Esophagus squamous epithelium (tissue), 5 donors: ENCODE measurements around the gene ACTL7A. TPM values are rescaled to one million over a fixed set of nuclear protein-coding genes. Genes with fewer than 3 reads are reported as not detected.
"Not testable (repeated sequence)": the region's sequence is repeated elsewhere in the genome, so short reads cannot be mapped to it uniquely, and the experiment has no call there.

ENCODE experiments used
- DNase-seq: peaks from one replicate; lab custom pipeline; 2025; lab: John Stamatoyannopoulos, UW
- H3K27ac ChIP-seq, 4 donors: fragments of 200-600 bp; sonication (generic); one replicate each; pipeline ENCODE4 v1.5.1; 2016 to 2019; ENCODE audit warnings: mild to moderate bottlenecking in 1 of 4
- H3K27me3 ChIP-seq, 4 donors: fragments of 200-600 bp; sonication (generic); 1 replicate in 3 of 4; 2 replicates in 1 of 4; pipeline versions ENCODE4 v1.5.1 to v1.6.0; 2017 to 2021; ENCODE audit warnings: antibody characterized with exemption in 1 of 4
- H3K36me3 ChIP-seq, 3 donors: fragments of 200-600 bp; sonication (generic); one replicate each; pipeline ENCODE4 v1.5.1; 2016 to 2019
- H3K4me1 ChIP-seq, 3 donors: fragments of 200-600 bp; sonication (generic); one replicate each; pipeline ENCODE4 v1.5.1; 2017 to 2019
- H3K4me3 ChIP-seq, 4 donors: fragments of 200-600 bp; sonication (generic); 1 replicate in 3 of 4; 2 replicates in 1 of 4; pipeline ENCODE4 v1.5.1; 2016 to 2019; ENCODE audit warnings: mild to moderate bottlenecking in 2 of 4, moderate library complexity in 1 of 4
- H3K9me3 ChIP-seq, 3 donors: fragments of 200-600 bp; sonication (generic); one replicate each; pipeline ENCODE4 v1.5.1; 2016 to 2019
- POLR2A ChIP-seq, 4 donors: fragments of 450-650 bp; IDR thresholded peaks; one replicate each; pipeline ENCODE4 v1.6.1; 2017; ENCODE audit warnings: antibody characterized with exemption in 4 of 4, mild to moderate bottlenecking in 4 of 4, moderate library complexity in 3 of 4
- WGBS, 2 donors: methylation state at CpG; one replicate each; pipeline ENCODE4 v1.1.5; 2018; 5-methylcytosine and 5-hydroxymethylcytosine counted together
- intact Hi-C: fragments of 100-400 bp; cut with DNase I; formaldehyde crosslinking; loops from one replicate; pipeline ENCODE4 v1.15.0; 2022
- total RNA-seq, 4 donors: library from RNA; depleted of rRNA; stranded (reverse); fragments of >200 nt; gene quantifications; one replicate each; pipeline ENCODE4 v1.1.0, GENCODE V29; 2016
- TF ChIP-seq, protein P1 (sequence below), 6 experiments: fragments of 450-650 bp in 4 of 6; fragments of 200-600 bp in 2 of 6; sonication (generic) in 2 of 6; IDR thresholded peaks; one replicate each; pipeline ENCODE4 v1.5.1; 2016 to 2019; ENCODE audit warnings: antibody characterized with exemption in 6 of 6, mild to moderate bottlenecking in 4 of 6, moderate library complexity in 4 of 6
- donor health status: DM: yes; HTN: yes; CAD: no.

The ACTL7A gene
- total RNA-seq, 4 donors from 2014 or later: not detected

DNA sequence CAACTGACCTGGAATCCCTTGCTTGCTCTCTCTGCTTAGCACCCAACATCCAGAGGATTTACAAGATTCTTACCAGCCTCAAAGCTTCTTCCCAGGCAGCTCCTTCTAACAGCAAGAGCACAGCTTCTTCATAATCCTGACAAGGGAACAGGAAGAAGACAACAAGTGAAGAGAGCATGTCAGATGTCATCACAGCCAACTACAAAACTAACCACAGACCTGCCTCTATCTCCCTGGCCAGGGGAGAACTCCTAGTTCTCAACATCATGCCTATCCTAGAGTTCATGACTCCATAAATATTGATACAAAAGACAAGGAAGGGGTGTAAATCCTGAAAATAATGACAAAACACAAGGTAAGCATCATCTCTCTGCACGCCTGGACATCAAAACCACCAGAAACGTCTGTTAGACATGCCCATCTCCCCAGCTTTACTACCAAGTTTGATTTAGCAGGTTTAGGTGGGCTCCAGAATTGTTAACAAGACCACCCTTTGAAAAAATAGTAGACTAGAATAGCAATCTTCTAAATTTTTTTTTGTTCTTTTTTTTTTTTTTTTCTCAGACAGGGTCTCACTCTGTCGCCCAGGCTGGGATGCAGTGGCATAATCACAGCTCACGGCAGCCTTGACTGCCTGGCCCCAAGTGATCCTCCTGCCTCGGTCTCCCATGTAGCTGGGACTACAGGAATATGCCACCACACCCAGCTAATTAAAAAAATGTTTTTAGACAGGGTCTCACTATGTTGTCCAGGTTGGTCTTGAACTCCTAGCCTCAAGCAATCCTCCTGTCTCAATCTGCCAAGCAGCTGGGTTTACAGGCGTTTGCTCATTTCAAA is 20.2 kb downstream of the ACTL7A start:
- 89 to 94% methylated on average over 6 of the region's 6 CpGs for WGBS, 2 donors
- Histone ChIP-seq H3K9me3 (no peaks in the 10 kb centered on the region), H3K36me3 (peaks cover 0 to 80% (median 20%) of the 10 kb centered on the region in 3 donors), H3K27ac (no peak overlapping the region), H3K4me3 (no peak overlapping the region), H3K27me3 (no peaks in the 10 kb centered on the region), H3K4me1 (peaks cover 0 to 12% (median 5%) of the 10 kb centered on the region in 3 donors)
- TF ChIP-seq, protein P1, sequence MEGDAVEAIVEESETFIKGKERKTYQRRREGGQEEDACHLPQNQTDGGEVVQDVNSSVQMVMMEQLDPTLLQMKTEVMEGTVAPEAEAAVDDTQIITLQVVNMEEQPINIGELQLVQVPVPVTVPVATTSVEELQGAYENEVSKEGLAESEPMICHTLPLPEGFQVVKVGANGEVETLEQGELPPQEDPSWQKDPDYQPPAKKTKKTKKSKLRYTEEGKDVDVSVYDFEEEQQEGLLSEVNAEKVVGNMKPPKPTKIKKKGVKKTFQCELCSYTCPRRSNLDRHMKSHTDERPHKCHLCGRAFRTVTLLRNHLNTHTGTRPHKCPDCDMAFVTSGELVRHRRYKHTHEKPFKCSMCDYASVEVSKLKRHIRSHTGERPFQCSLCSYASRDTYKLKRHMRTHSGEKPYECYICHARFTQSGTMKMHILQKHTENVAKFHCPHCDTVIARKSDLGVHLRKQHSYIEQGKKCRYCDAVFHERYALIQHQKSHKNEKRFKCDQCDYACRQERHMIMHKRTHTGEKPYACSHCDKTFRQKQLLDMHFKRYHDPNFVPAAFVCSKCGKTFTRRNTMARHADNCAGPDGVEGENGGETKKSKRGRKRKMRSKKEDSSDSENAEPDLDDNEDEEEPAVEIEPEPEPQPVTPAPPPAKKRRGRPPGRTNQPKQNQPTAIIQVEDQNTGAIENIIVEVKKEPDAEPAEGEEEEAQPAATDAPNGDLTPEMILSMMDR (IDR thresholded peaks at IDR 0.05): no peak
- TF ChIP-seq POLR2A (IDR thresholded peaks at IDR 0.05): no peak
- no peak for DNase-seq
- intact Hi-C loops: no loop called here

DNA sequence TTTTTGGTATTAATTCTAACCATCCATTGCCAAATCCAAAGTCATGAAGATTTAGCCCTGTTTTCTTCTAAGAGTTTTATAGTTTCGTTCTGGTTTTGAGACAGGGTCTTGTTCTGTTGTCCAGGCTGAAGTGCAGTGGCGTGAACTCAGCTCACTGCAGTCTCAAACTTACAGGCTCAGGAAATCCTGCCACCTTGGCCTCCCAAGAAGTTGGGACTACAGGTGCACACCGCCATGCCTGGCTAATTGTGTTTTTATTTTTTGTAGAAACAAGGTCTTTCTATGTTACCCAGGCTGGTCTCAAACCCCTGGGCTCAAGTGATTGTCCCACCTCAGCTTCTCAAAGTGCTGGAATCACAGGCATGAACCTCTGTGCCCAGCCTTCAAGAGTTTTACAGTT is 21.0 kb downstream of the ACTL7A start:
- no peaks in the 10 kb centered on the region for H3K27me3 ChIP-seq
- H3K36me3 ChIP-seq: peaks cover 0 to 80% (median 13%) of the 10 kb centered on the region in 3 donors
- no peak for TF ChIP-seq POLR2A (IDR thresholded peaks at IDR 0.05)
- TF ChIP-seq, protein P1 (IDR thresholded peaks at IDR 0.05): no peak
- H3K9me3 ChIP-seq: no peaks in the 10 kb centered on the region
- no peak overlapping the region for H3K4me3 ChIP-seq
- H3K27ac ChIP-seq: no peak overlapping the region
- H3K4me1 ChIP-seq: peaks cover 0 to 12% (median 5%) of the 10 kb centered on the region in 3 donors
- intact Hi-C loops: no loop called here
- no peak for DNase-seq
- WGBS, 2 donors: 93 to 100% methylated on average over 3 of the region's 3 CpGs

DNA sequence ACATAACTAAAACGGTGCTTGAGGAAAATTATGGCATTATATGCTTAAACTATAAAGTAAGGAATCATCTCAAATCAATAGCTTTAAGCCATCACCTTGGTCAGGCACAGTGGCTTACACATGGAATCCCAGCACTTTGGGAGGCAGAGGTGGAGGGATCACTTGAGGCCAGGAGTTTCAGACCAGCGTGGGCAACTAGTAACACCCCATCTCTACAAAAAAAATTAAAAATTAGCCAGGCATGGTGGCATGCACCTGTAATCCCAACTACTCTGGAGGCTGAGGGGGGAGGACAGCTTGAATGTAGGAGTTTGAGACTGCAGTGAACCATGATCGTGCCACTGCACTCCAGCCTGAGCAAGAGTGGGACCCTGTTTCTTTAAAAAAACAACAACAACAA is 22.6 kb downstream of the ACTL7A start:
- no peak overlapping the region for H3K27ac ChIP-seq
- peaks cover 0 to 80% (median 1%) of the 10 kb centered on the region in 3 donors for H3K36me3 ChIP-seq
- WGBS, 2 donors: 87 to 88% methylated on average over 3 of the region's 3 CpGs
- no peak for DNase-seq
- TF ChIP-seq POLR2A (IDR thresholded peaks at IDR 0.05): no peak
- TF ChIP-seq, protein P1 (IDR thresholded peaks at IDR 0.05): no peak
- no peaks in the 10 kb centered on the region for H3K27me3 ChIP-seq
- H3K9me3 ChIP-seq: no peaks in the 10 kb centered on the region
- peaks cover 0 to 12% (median 5%) of the 10 kb centered on the region in 3 donors for H3K4me1 ChIP-seq
- intact Hi-C loops: no loop called here
- H3K4me3 ChIP-seq: no peak overlapping the region

DNA sequence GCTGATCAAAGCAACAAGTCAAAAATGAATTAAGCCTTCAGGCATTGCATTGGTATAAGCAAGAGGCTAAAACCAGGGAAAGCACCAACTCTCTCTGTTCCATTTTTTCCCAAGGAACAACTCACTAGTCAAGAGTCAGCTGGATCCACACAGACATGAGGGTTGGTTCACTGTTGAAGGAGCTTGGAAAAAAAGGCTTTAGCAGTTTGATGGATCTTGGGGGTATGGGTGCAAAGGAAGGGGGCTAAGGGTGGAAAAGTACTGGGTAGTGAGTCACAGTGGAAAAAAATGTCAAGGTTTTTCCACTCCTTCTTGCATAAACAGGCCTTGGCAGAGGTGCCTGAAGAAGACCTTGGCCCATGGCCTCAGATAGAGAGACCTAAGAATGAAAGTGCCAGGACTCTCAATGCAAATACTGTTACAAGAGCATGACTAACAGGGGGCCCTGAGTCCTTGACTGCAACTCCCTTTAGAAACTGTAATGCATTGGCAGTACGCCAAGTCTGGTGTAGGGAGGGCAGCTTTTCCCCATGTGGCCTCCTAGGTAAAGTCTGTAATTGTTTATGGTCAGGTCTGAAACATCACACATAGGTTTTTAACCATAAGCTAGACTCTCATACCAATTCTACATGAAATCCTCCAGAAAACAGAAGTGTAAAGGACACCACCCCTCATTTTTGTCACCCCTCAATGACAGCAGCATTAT is 23.7 kb downstream of the ACTL7A start:
- Histone ChIP-seq H3K27me3 (no peaks in the 10 kb centered on the region), H3K36me3 (peaks cover 0 to 80% (median 5%) of the 10 kb centered on the region in 3 donors), H3K4me1 (peaks cover 0 to 12% (median 5%) of the 10 kb centered on the region in 3 donors), H3K4me3 (no peak overlapping the region), H3K27ac (no peak overlapping the region), H3K9me3 (no peaks in the 10 kb centered on the region)
- intact Hi-C loops: no loop called here
- TF ChIP-seq POLR2A (IDR thresholded peaks at IDR 0.05): no peak
- TF ChIP-seq, protein P1 (IDR thresholded peaks at IDR 0.05): no peak
- no peak for DNase-seq
- WGBS, 2 donors: 20 to 50% methylated on average over 1 of the region's 1 CpG

DNA sequence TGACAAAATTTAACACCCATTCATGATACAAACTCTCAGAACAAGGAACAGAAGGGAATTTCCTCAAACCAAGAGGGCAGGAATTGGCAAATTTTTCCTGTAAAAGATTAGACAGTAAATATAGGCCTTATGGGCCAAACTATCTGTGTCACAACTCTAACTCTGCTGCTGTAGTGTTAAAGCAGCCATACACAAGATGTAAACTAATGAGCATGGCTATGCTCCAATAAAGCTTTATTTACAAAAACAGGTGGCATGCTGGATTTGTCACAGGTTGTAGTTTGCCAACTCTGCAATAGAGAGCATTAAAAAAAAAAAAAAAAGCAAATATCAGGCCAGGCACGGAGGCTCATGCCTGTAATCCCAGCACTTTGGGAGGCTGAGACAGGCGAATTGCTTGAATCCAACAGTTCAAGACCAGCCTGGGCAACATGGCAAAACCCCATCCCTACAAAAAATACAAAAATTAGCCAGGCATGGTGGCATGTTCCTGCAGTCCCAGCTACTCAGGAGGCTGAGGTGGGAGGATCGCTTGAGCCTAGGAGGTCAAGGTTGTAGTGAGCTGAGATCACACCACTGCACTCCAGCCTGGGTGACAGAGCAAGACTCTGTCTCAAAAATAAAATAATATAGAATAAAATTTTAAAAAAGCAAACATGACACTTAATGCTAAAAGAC is 24.7 kb downstream of the ACTL7A start:
- Histone ChIP-seq H3K36me3 (peaks cover 7 to 80% (median 10%) of the 10 kb centered on the region in 3 donors), H3K4me1 (peaks cover 0 to 12% (median 5%) of the 10 kb centered on the region in 3 donors)
- intact Hi-C loops, H3K4me3 ChIP-seq, H3K9me3 ChIP-seq, DNase-seq, H3K27ac ChIP-seq, H3K27me3 ChIP-seq: not testable (repeated sequence)
- 84 to 86% methylated on average over 3 of the region's 3 CpGs for WGBS, 2 donors
